Measurements from ENCODE around the gene RAPGEF4.

The RAPGEF4 gene

DNA sequence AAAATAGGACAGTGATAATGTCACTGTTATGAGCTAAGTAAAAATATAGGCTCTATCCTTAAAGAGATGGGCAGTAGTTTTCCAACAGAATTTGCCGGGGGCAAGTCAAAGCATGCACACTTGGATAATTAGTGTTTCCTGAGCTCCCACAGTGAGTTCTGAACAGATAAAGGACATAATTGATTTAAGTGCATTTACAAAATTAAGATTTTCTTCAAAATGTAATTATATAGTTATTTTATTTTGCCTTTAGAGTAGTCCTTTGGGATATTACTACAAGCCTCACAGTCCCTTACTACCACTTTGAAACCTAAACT, 107.6 kb downstream of the RAPGEF4 start:
- H3K4me3 ChIP-seq (ENCODE audit: low read depth, low read length): no peak overlapping the region
- no peak for TF ChIP-seq CTCF (IDR thresholded peaks at IDR 0.05; ENCODE audit: borderline replicate concordance, insufficient read depth, low read depth, low read length)

DNA sequence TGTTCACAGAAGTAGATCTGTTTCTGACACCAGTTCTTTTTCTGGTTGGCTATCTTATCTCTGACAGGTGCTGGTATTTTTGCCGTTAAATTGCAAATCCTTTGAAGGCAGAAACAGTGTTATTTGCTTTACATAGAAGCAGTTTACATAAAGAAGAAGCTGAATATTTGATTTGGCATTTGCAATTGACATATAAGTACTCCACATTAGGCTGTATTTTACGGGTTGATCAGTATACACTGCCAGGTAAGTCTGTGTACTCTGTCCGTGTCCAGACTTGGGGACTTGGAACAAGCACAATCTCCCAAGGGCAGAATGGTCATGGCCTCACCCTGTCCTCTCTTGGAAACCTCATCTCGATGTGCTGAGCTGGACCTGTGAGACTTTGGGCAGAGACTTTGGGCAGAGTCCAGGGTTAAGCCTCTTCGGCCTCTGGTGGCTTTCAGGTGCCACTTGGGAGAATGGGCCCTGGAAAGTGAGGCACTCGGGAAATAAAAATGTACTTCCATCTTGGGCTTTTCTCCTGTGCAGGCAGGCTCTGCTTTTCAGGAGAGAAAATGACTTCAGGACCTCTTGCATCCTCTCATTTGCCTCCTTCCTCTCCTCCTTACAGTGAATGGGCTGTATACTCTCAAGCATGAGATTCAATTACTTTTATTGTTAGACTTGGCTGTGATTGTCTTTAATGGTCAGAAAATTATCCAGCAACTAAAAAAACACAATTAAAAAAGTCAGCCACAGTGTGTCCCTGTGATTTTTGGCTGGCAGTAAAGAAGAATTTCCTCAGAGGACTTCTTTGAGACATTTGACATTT, 108.5 kb downstream of the RAPGEF4 start:
- TF ChIP-seq CTCF (IDR thresholded peaks at IDR 0.05; ENCODE audit: borderline replicate concordance, insufficient read depth, low read depth, low read length): no peak
- H3K4me3 ChIP-seq (ENCODE audit: low read depth, low read length): no peak overlapping the region

GRCh38 chr2:172845028-172845630, 109.5 kb downstream of the RAPGEF4 start:
- no peak for TF ChIP-seq CTCF (IDR thresholded peaks at IDR 0.05; ENCODE audit: borderline replicate concordance, insufficient read depth, low read depth, low read length)

GRCh38 chr2:172846551-172846950, 110.9 kb downstream of the RAPGEF4 start:
- H3K4me3 ChIP-seq (ENCODE audit: low read depth, low read length): no peak overlapping the region
- no peak for TF ChIP-seq CTCF (IDR thresholded peaks at IDR 0.05; ENCODE audit: borderline replicate concordance, insufficient read depth, low read depth, low read length)

More at GRCh38 chr2:172845028-172845630, 109.5 kb downstream of the RAPGEF4 start:
- no peak overlapping the region for H3K4me3 ChIP-seq (ENCODE audit: low read depth, low read length)

GRCh38 chr2:172847188-172847587, 111.5 kb downstream of the RAPGEF4 start:
- no peak overlapping the region for H3K4me3 ChIP-seq (ENCODE audit: low read depth, low read length)
- TF ChIP-seq CTCF (IDR thresholded peaks at IDR 0.05; ENCODE audit: borderline replicate concordance, insufficient read depth, low read depth, low read length): no peak

- H3K4me3 ChIP-seq (ENCODE audit: low read depth, low read length): no peak overlapping the region
- no peak for TF ChIP-seq CTCF (IDR thresholded peaks at IDR 0.05; ENCODE audit: borderline replicate concordance, insufficient read depth, low read depth, low read length)
Observed at GRCh38 chr2:172848519-172848918, 112.9 kb downstream of the RAPGEF4 start.

All from GM12875 (cell line).